Activated CD8-positive, alpha-beta memory T cell treated with anti-CD3 and anti-CD28 coated beads, Interleukin-2, amount 50 U/mL, for 24 hours (primary cell): ENCODE data around the gene MTRR.

Experiments used
- DNase-seq: peaks from one replicate; pipeline ENCODE4 v3.0.0-alpha.2; 2020; ENCODE audit errors: extremely low read depth

The MTRR gene

DNA sequence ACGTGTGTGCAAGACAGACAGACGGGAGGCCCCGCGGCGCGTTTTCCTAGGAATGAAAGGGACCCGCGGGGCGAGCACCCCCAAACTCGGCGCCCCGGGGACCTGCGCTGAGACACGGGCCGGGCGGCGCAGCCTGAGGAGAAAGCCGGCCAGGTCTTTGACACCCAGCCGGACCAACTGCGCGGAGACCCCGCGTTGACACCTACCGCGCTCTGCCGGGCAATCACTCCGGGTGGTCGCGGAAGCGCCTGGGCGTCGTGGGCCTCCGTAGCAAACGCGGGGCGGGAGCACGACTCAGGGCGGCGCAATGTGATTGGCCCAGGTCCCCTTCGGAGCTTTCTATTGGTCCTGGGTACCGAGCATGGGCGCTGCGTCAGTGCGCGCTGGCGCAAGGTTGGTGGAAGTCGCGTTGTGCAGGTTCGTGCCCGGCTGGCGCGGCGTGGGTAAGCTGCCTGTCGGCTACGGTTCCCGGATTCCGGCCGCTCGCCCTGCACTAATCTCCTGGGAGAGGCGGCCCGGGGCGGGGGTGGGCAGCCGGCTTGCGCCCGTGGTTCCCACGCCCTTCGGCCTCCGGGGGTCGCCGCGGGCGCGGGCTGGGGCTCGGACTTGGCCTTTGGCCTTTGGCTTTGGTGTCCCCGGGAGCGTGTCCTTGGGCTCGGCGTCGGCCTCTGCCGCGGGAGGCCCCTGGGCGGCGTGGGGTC lies at the start of gene MTRR, which contains the start of gene FASTKD3:
Gene MTRR, plus strand, starts transcription at position 376 of the 701 bp plus-strand sequence. CDS start 1,647 bp downstream, outside the sequence.
Gene FASTKD3, minus strand, starts transcription at position 259 of the 701 bp plus-strand sequence. CDS start 948 bp downstream, outside the sequence.
- DNase-seq, result peak; percentile 75

DNA sequence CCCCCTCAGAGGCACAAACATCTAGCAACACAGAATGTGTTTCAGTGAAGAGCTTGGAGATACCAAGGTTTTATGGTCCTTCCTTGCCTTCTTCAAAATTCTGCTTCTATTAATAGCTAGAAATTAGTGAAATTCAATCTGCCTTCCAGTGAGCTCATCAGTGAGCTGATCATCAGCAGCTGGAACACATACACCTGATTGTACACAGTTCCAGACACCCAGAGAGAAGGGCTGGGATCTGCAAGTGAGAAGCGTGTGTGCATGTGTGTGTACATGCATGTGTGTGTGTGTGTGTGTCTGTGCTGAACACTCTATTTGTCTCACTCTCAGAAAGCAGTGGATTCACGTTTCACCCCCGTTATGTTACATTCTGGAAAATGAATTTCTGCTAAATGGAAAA lies 46.5 kb upstream of the MTRR start:
- DNase-seq, result no peak

DNA sequence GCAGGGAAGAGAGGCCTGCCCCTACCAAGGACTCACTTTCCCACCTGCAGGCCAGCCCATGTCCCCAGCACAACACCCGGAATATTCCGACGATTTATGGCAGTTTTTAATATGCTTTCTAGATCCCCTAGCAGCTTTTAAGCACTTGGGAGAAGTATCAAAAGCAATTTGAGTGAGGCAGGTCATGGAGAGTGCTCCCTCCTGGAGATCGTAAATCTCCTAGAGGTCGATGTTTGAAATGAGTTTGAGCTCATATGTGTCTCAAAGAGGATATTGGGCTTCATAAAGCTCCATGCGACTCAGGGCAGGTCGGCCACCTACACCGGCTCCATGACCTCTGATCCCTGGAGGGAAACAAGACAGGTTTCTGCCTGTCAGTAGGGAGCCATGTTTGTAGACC lies 45.4 kb upstream of the MTRR start:
- no peak for DNase-seq

DNA sequence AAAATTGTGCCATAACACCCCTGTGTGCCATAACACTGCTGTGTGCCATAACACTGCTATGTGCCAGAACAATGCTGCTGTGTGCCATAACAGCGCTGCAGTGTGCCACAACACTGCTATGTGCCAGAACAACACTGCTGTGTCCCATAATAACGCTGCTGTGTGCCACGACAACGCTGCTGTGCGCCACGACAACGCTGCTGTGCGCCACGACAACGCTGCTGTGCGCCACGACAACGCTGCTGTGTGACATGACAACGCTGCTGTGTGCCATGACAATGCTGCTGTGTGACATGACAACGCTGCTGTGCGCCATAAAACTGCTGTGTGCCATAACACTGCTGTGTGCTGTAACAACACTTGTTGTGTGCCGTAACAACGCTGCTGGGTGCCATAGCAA lies 44.0 kb upstream of the MTRR start:
- DNase-seq, result no peak

DNA sequence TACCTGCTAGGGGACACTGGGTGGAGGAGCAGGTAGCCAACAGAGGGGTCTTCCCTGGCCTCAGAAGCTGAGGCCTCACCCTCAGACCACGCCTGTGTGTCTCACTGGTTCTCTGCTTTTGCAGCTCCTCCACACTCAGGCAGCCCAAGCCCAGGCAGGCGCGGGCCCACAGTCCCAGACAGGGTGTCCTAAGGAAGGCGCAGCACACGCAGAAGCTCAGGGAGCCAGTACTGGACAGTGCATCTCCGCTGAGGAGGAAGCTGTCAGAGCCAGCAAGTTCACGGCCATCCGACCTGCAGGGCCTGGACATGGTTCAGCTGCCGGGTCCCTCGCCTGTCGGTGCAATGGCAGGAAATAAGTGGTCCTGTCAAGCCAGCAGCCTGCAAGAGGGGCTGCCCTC lies 43.3 kb upstream of the MTRR start:
- no peak for DNase-seq

DNA sequence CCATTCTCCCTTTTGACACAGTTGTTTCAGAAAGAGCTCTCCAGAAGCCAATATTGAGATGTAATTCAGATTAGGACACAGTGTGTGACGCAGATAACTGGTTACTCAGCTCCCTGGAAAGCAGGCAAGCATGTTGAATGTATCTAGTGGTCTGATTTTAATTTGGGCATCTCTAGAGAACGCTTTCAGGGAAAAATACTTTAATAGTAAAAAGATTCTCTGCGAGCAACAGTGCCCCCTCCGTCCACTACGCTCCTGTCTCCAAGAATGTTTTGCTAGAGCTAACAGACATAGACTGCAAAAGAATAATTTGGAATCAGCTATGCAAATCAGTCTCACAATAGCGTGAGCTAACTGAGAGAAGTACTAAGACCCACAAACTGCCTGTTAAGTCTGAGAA lies 41.3 kb upstream of the MTRR start:
- DNase-seq, result no peak

DNA sequence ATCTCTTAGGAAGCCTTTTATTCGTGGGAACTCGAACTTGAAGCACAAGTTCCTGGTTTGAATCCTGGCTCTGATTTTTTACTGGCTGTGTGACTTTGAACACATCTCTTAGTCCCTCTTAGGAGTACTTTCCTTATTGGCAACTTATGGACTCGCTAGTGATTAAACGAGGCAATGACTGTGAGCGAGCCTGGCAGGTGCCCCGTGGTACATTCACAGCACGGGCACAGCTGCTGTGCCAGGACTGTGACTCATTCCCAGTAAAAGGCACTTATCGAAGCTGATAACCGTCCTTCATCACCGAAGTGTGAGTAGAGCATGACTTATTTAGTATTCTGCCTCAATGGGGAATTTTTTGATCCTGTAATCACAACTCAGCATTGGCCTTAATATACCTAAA lies 40.7 kb upstream of the MTRR start:
- DNase-seq, result no peak

DNA sequence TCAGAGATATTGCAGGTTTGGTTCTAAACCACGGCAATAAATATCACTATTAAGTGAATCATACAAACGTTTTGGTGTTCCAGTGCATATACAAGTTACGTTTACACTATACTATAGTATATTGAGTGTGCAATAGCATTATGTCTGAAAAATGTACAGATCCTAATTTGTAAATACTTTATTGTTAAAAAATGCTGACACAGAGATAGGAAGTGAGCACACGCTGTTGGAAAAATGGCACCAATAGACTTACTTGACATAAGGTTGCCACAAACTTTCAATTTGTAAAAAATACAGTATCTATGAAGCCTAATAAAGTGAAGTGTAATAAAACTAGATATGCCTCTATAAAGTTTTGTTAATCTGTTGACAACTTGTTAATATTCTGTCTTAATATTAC lies 34.0 kb upstream of the MTRR start:
- DNase-seq, result no peak

DNA sequence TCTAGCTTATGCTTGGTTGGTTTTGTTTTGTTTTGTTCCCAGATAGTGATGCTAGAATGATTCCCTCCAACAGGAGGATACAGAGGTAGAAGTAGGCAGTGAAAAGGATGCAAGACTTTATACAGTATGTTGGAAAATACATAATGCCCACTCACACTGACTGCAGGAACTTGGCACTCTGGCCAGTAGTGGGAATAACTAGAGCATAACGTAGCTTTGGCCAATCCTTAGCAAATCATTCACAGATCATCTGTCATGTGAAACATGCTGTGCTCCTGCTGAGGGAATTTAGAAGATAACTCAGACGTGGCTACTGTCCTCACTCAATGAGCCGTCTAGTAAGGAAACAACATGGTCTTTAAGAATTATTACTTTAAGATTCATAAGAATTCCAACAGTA lies 31.5 kb upstream of the MTRR start:
- no peak for DNase-seq

DNA sequence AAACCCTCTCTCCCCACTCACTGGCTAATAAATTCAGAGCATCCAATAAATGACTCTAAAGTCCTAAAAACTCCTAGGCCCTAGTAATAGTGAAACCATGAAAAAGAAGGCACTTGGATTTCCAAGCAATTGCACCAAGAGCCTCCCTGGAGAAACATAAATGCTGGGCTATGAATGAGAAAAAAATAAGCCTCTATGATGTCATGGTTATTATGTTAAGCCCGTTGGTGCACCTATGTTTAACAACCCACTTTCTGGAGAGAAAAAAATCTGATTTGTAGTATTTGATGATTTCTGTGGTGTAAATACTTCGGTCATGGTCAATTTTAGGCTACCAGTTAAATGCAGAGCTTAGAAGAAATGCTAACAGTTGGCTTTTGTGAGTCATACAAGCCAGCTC lies 26.4 kb upstream of the MTRR start:
- DNase-seq, result no peak

DNA sequence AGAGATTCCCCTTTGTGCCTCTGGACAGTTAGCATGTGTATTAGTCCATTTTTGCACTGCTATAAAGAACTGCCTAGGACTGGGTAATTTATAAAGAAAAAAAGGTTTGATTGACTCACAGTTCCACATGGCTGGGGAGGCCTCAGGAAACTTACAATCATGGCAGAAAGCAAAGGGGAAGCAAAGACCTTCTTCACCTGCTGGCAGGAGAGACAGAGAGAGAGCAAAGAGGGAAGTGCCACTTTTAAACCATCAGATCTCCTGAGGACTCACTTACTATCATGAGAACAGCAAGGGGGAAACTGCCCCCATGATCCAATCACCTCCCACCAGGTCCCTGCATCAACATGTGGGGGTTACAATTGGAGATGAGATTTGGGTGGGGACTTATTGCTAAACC lies 24.0 kb upstream of the MTRR start:
- DNase-seq, result no peak

DNA sequence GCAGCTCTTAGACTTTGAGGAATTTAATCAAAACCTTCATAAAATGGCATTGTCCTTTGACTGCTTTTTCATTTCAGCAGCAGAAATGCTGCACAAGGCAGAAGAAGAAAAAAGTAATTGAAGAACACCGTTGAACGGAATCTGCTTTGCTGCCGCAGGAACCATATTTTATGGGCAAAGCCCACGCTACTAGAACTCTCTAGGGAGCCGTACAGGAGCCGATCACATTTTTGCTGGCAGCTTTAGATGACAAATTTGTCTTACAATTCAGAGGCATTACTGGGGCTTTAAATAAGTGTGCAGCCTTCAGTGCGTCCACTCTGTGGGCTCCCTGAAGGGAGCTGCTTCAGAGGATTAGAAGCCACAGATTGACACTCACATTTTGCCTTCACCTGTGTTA lies 23.4 kb upstream of the MTRR start:
- no peak for DNase-seq

DNA sequence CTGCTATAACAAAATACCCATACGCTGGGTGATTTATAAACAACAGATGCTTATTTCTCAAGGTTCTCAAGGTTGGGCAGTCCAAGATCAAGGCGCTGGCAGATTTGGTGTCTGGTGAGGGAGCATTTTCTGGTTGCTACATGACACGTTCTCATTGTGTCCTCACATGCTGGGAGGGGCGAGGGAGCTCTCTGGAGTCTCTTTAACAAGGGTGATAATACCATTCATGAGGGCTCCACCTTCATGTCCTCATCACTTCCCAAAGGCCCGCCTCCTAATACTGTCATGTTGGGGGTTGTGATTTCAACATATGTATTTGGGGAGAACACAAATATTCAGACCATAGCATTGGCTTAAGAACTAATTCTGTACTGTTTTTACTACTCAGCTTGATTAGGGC lies 22.6 kb upstream of the MTRR start:
- DNase-seq, result no peak

DNA sequence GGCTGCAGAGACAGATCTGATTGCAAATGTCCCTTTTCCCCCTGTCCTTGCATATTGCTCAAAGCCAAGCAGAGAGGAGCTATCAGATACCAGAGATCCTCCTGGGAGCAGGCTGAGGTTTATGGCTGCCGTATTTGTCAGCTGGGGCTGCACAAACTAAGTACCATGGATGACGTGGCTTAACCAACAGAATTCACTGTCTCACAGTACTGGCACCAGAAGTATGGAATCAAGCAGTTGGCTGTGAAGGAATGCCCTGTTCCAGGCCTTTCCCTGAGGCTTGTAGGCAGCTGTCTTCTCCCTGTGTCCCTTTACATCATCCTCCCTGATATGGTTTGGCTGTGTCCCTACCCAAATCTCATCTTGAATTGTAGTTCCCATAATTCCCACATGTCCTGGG lies 20.7 kb upstream of the MTRR start:
- no peak for DNase-seq

DNA sequence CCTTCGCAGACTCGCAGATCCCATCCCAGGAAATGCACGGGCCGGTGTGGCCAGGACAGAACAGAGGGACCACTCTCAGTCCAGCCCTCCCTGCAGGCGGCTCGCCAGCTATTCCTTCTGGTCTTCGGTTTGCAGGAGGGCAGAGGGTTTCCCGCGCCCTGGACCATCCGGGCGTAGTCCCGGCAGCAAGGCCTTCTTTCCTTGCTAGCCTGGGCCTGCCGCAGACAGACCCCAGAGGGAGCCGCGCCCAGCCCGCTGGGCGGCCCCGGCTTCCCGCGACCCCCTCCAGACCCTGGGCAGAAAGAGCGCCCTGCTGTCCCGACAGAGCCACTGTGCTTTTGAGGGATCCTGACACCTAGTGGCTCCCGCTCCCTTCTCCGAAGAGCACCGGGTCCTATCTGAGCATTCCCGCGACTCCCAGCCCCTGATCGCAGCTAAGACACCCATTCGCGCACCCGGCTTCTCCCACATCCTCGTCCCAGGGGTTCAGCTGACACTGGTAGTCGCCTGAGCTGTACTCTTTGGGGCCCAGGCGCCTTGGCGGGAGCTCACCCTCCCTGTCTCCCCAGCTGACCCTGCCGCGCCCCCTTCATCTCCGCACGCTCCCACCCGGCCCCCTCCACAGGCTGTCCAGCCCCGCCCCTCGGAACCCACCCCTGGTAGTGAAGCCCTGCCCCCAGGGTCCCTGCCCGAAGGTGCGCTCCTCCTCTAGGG lies 19.1 kb upstream of the MTRR start:
- DNase-seq, result no peak

DNA sequence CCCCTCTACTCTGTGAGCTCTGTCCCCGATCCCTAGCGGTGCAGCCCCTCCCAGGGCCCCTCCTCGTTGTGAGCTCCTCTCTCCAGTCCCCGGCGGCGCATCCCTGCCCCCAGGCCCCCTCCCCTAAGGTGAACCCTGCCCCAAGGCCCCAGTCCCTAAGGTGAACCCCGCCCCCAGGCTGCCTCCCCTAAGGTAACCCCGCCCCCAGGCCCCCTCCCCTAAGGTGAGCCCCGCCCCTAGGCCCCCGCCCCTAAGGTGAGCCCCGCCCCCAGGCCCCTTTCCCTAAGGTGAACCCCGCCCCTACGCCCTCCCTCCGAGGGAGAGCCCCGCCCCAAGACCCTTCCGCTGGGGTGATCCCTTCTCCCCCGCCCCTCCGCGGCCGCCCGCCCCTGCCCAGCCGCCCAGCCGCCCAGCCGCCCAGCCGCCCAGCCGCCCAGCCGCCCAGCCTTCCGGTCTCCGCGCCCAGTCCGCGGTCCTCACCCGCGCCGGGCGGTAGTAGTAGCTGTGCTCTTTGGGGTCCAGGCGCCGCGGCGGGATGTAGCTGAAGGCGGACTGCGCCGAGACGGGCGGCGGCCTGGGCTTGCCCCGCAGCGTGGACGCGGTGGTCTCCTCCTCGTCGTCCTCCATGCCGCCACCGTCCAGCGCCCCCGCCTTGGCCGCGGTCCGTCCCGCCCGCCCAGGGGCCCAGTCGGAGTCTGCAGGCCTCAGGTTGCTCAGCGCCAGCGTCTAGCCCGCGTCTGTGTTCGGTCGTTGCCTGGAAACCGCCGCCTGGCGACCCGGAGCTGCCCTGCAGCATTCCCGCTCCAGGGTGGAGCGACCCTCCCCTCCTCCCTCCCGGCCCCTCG lies 18.3 kb upstream of the MTRR start, which contains the start of gene CFAP90:
Gene CFAP90, minus strand, starts transcription at position 739 of the 845 bp plus-strand sequence. Its CDS starts 112 bp downstream, at position 627.
- DNase-seq, result no peak

DNA sequence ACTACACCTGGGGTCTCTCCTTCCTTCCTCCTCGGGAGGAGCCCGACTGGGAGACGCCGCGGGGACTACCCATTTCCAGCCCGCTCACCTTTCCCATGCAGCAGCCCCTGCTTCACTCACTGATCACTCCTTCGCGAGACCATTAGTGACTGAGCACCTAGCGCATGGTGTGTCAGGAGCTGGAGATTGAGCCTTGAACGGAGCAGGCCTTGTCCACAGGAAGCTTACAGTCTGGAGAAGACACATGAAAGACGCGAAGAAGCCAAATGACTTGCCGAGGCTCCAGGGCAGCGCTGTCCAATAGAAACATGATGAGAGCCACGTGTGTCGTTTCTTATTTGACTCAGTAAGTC lies 17.7 kb upstream of the MTRR start:
- no peak for DNase-seq

DNA sequence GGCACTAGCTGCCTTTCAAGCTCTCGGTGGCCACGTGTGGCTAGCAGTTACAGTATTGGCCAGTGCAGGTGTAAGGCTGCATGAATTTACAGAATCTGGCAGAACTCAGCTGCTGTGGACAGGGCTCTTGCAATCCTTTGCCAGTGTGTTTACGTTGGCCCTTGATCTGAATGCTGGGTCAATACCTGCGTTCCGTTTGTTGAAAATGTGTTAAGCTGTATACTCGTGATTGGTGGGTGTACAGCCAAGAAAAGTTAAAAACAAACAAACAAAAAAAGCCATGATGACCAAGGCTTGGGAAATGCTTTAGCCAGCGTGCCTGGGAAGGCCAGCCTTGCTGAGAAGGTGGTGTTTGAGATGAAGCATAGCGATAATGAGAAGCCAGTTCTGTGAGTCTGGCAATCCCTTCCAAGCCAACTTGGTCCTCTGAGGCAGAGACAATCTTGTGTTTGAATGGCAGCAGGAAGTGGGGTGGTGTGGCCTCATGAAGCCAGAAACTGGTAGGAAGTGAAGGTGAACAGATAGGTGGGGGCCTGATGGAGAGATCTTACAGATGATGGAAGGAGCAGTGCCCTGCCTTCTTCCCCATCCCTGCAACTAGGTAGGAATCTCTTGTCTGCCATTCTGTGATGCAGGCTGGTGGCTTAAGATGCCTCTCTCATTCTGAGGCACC lies 17.2 kb upstream of the MTRR start:
- DNase-seq, result no peak

DNA sequence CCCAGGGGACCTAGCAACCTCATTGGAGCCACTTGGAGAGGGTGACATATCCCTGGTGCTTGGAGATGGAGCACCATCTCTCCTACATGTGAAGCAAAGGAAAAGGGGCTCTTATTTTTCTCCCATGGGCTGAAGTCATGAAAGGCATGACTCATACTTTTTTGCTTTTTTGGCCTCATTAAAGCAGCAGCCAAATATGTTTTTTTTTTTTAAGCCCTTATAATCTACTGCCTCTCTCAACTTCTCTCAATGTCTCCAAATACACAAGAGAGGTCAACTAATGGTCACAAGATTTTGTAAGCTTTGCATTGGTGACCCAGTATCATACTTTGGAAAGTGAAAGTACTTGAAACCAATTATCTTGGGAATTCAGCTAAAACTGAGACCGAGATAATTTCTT lies 16.4 kb upstream of the MTRR start:
- DNase-seq, result no peak

DNA sequence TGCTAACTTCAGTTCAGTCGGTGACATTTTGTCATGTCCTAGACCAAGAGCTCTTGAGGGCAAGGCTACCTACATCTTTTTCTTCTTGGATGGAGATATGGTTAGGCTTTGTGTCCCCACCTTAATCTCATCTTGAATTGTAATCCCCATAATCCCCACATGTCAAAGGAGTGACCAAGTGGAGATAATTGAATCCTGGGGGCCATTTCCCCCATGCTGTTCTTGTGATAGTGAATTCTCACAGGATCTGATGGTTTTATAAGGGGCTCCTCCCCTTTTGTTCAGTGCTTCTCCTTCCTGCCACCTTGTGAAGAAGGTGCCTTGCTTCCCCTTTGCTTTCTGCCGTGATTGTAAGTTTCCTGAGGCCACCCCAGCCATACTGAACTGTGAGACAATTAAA lies 16.0 kb upstream of the MTRR start:
- no peak for DNase-seq

DNA sequence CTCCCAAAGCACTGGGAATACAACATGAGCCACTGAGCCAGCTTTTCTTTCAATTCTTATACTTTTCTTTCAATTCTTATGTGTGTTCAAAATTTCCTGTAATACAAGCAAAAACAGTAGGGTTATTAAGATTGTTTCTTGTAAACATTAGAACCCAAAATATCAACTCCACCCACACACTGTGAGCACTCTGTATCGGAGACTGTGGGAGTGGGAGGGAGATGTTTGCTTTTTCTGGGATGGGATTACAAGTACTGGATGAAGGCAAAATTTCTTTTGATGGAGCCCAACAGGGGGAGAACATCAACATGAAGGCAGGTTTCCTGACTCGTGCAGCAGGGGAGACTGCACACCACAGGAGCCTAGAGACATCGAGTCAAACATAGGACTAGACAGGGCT lies 13.3 kb upstream of the MTRR start:
- no peak for DNase-seq

DNA sequence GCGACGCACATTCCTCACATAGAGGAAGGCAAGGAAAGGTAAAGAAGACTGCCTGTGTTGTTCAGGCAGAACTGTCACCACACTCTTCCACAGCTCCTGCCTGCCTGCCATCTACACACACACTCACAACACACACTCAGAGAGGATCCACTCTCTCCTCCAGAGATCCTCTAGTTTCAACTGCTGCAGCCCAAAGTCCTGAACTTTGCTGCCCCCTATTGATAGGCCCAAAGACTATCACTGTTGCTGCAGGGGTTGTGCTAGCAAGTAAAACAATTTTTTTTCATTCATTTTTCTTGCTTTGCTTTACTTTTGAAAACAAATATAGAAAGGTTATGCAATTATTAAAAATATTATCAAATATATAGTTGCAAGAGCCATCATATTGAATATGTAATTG lies 12.1 kb upstream of the MTRR start:
- DNase-seq, result no peak
